ENCODE measurements around the gene MPO.

The MPO gene

DNA sequence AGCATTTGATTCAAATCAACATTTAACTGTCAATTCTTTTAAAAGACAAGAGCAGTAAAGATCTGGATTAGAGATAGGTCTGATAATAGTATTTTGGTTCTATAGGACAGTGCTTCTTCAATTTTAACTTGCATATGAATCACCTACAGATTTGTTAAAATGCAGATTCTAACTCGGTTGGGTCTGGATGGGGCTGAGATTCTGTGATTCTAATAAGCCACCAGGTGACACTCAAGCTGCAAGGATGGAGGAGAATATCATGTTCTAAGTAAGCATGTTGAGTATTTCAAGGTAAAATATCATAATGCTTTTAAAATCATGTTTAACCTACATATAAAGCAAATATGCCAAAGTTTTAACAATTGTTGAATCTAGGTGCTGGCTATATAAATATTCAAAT, 32.1 kb upstream of the MPO start:
- H3K4me1 ChIP-seq (ENCODE audit: control insufficient read depth in 2 of 2, insufficient read depth in 1 of 2, low read depth in 1 of 2, low read length in 2 of 2), result peaks cover 0 to 6% of the 10 kb centered on the region in 2 donors
- H3K27ac ChIP-seq (replicated peaks; ENCODE audit: low read length), result no peak overlapping the region
- no peak overlapping the region for H3K4me3 ChIP-seq (ENCODE audit: low read length in 2 of 2)
- no peaks in the 10 kb centered on the region for H3K9me3 ChIP-seq (replicated peaks in 1 of 2; ENCODE audit: control insufficient read depth in 2 of 2, insufficient read depth in 1 of 2, low read depth in 1 of 2, low read length in 2 of 2)
- H4K8ac ChIP-seq (ENCODE audit: low read depth, low read length), result no peak overlapping the region
- H3K4ac ChIP-seq (ENCODE audit: low read length), result no peak overlapping the region
- no peak for DNase-seq (ENCODE audit: low spot score)
- H2AK5ac ChIP-seq (ENCODE audit: low read depth, low read length), result no peak overlapping the region
- no peak overlapping the region for H2BK5ac ChIP-seq (ENCODE audit: low read length)
- no peak overlapping the region for H3K18ac ChIP-seq (ENCODE audit: low read length)
- peaks cover 3% of the 10 kb centered on the region for H3K79me1 ChIP-seq (ENCODE audit: low read depth, low read length)
- no peak overlapping the region for H3K14ac ChIP-seq (ENCODE audit: low read length)
- peaks cover 0 to 15% (median 0%) of the 10 kb centered on the region in 3 experiments for H3K27me3 ChIP-seq (ENCODE audit: control insufficient read depth in 3 of 3, insufficient read depth in 3 of 3, low read depth in 1 of 3, low read length in 3 of 3)
- H3K36me3 ChIP-seq (replicated peaks in 1 of 2; ENCODE audit: control insufficient read depth in 2 of 2, insufficient read depth in 2 of 2, low read length in 2 of 2), result peaks cover 0 to 8% of the 10 kb centered on the region in 2 donors
- WGBS, 2 donors (ENCODE audit: extremely low coverage in 2 of 2, insufficient read length in 2 of 2, insufficient replicate concordance in 1 of 2), result no CpG with 5 or more reads among the region's 1 CpG
- no peak overlapping the region for H4K91ac ChIP-seq (ENCODE audit: low read depth, low read length, poor library complexity)
- H2BK12ac ChIP-seq (ENCODE audit: low read length), result no peak overlapping the region
- H3K23ac ChIP-seq (ENCODE audit: low read depth, low read length, poor library complexity), result no peak overlapping the region
- H2BK120ac ChIP-seq (ENCODE audit: low read depth, low read length), result no peak overlapping the region
- peak overlapping the region; percentile 20 for H2AFZ ChIP-seq (ENCODE audit: low read length)
- H3K4me2 ChIP-seq (ENCODE audit: insufficient read depth, low read length, poor library complexity, severe bottlenecking), result no peak overlapping the region
- no peak overlapping the region for H3K9ac ChIP-seq (ENCODE audit: low read depth, low read length, poor library complexity)
- H2BK15ac ChIP-seq (ENCODE audit: low read length), result no peak overlapping the region

DNA sequence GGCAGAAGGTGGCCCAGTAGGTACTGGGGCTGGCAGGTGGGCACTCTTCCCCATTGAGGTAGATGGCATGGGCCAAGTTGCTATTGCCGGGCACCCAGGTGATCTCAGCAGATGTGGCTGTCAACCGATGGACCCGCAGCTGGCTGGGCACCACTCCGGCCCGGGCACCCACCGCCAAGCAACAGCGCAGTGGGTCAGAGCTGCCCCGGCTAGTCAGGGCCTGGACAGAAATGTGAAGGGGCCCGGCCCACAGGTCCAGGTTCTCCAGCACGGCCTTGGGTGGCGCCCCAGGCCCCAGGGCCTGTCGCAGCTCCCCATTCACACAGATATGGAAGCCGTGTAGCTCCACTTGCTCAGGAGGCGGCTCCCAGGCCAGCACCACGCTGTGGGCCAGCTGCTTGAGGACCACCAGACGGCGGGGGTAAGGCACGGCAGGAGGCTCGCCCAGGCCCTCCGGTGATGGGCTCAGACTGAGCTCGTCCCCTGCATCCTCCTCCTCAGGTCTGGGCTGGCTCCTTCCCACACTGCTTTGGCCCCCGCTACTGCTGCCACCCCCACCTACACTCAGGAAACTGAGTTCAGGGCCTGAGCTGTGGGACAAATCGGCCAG, 31.4 kb upstream of the MPO start:
- no peaks in the 10 kb centered on the region for H3K9me3 ChIP-seq (replicated peaks in 1 of 2; ENCODE audit: control insufficient read depth in 2 of 2, insufficient read depth in 1 of 2, low read depth in 1 of 2, low read length in 2 of 2)
- H3K27ac ChIP-seq (replicated peaks; ENCODE audit: low read length), result no peak overlapping the region
- H4K8ac ChIP-seq (ENCODE audit: low read depth, low read length), result no peak overlapping the region
- H3K14ac ChIP-seq (ENCODE audit: low read length), result peak overlapping the region; percentile 71
- H3K4ac ChIP-seq (ENCODE audit: low read length), result no peak overlapping the region
- no peak overlapping the region for H2BK120ac ChIP-seq (ENCODE audit: low read depth, low read length)
- H2BK5ac ChIP-seq (ENCODE audit: low read length), result no peak overlapping the region
- H3K27me3 ChIP-seq (ENCODE audit: control insufficient read depth in 3 of 3, insufficient read depth in 3 of 3, low read depth in 1 of 3, low read length in 3 of 3), result peaks cover 0 to 21% (median 0%) of the 10 kb centered on the region in 3 experiments
- no peak for DNase-seq (ENCODE audit: low spot score)
- peak overlapping the region; percentile 38 for H4K91ac ChIP-seq (ENCODE audit: low read depth, low read length, poor library complexity)
- H3K4me3 ChIP-seq (ENCODE audit: low read length in 2 of 2), result no peak overlapping the region
- WGBS, 2 donors (ENCODE audit: extremely low coverage in 2 of 2, insufficient read length in 2 of 2, insufficient replicate concordance in 1 of 2), result no CpG with 5 or more reads among the region's 23 CpGs
- H3K4me2 ChIP-seq (ENCODE audit: insufficient read depth, low read length, poor library complexity, severe bottlenecking), result no peak overlapping the region
- peak overlapping the region; percentile 89 for H3K23ac ChIP-seq (ENCODE audit: low read depth, low read length, poor library complexity)
- peaks cover 0 to 8% of the 10 kb centered on the region in 2 donors for H3K36me3 ChIP-seq (replicated peaks in 1 of 2; ENCODE audit: control insufficient read depth in 2 of 2, insufficient read depth in 2 of 2, low read length in 2 of 2)
- H2BK12ac ChIP-seq (ENCODE audit: low read length), result no peak overlapping the region
- no peak overlapping the region for H2BK15ac ChIP-seq (ENCODE audit: low read length)
- H3K79me1 ChIP-seq (ENCODE audit: low read depth, low read length), result peaks cover 3% of the 10 kb centered on the region
- peak overlapping the region; percentile 20 for H2AFZ ChIP-seq (ENCODE audit: low read length)
- H3K4me1 ChIP-seq (ENCODE audit: control insufficient read depth in 2 of 2, insufficient read depth in 1 of 2, low read depth in 1 of 2, low read length in 2 of 2), result peaks cover 0 to 6% of the 10 kb centered on the region in 2 donors
- H2AK5ac ChIP-seq (ENCODE audit: low read depth, low read length), result peak overlapping the region; percentile 46
- H3K9ac ChIP-seq (ENCODE audit: low read depth, low read length, poor library complexity), result peak overlapping the region; percentile 70
- H3K18ac ChIP-seq (ENCODE audit: low read length), result peak overlapping the region; percentile 38

DNA sequence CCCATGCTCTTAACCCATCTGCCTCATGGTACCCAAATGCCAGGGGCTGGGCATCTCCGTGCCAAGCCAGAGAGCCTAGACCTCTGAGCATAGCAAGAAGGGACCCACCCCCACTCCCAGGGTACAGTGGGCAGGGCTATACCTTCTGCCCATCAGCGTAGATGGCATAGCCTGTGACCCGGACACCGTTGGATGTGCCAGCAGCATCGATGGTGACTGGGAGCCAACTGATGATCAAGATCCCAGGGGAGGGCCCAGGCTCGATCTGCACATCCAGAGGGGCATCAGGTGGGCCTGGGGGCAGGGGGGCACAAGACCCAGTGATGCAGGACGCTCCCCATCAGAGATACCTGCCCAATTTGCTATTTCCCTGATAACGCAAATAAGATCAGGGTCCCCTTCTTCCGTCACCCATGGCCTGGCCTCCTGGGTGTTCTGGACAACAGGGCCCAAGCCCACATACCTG, 30.7 kb upstream of the MPO start:
- Histone ChIP-seq H3K27me3 (ENCODE audit: control insufficient read depth in 3 of 3, insufficient read depth in 3 of 3, low read depth in 1 of 3, low read length in 3 of 3) (peaks cover 0 to 23% (median 0%) of the 10 kb centered on the region in 3 experiments), H3K79me1 (ENCODE audit: low read depth, low read length) (peaks cover 3% of the 10 kb centered on the region), H3K36me3 (replicated peaks in 1 of 2; ENCODE audit: control insufficient read depth in 2 of 2, insufficient read depth in 2 of 2, low read length in 2 of 2) (peaks cover 0 to 8% of the 10 kb centered on the region in 2 donors), H3K9me3 (replicated peaks in 1 of 2; ENCODE audit: control insufficient read depth in 2 of 2, insufficient read depth in 1 of 2, low read depth in 1 of 2, low read length in 2 of 2) (no peaks in the 10 kb centered on the region), H2BK15ac (ENCODE audit: low read length) (no peak overlapping the region), H4K8ac (ENCODE audit: low read depth, low read length) (no peak overlapping the region), H2BK5ac (ENCODE audit: low read length) (no peak overlapping the region), H3K4me2 (ENCODE audit: insufficient read depth, low read length, poor library complexity, severe bottlenecking) (no peak overlapping the region), H3K27ac (replicated peaks; ENCODE audit: low read length) (no peak overlapping the region), H2BK12ac (ENCODE audit: low read length) (no peak overlapping the region), H3K23ac (ENCODE audit: low read depth, low read length, poor library complexity) (peak overlapping the region; percentile 73), H4K91ac (ENCODE audit: low read depth, low read length, poor library complexity) (no peak overlapping the region), H2AK5ac (ENCODE audit: low read depth, low read length) (no peak overlapping the region), H3K9ac (ENCODE audit: low read depth, low read length, poor library complexity) (no peak overlapping the region), H3K4me3 (ENCODE audit: low read length in 2 of 2) (no peak overlapping the region), H3K4me1 (ENCODE audit: control insufficient read depth in 2 of 2, insufficient read depth in 1 of 2, low read depth in 1 of 2, low read length in 2 of 2) (peaks cover 0 to 6% of the 10 kb centered on the region in 2 donors), H3K14ac (ENCODE audit: low read length) (peak overlapping the region; percentile 6), H3K4ac (ENCODE audit: low read length) (no peak overlapping the region), H2BK120ac (ENCODE audit: low read depth, low read length) (no peak overlapping the region), H2AFZ (ENCODE audit: low read length) (no peak overlapping the region), H3K18ac (ENCODE audit: low read length) (no peak overlapping the region)
- DNase-seq (ENCODE audit: low spot score), result no peak
- no CpG with 5 or more reads among the region's 9 CpGs for WGBS, 2 donors (ENCODE audit: extremely low coverage in 2 of 2, insufficient read length in 2 of 2, insufficient replicate concordance in 1 of 2)

- Histone ChIP-seq H4K8ac (ENCODE audit: low read depth, low read length) (no peak overlapping the region), H3K9me3 (replicated peaks in 1 of 2; ENCODE audit: control insufficient read depth in 2 of 2, insufficient read depth in 1 of 2, low read depth in 1 of 2, low read length in 2 of 2) (no peaks in the 10 kb centered on the region), H3K4me2 (ENCODE audit: insufficient read depth, low read length, poor library complexity, severe bottlenecking) (no peak overlapping the region), H3K4me3 (ENCODE audit: low read length in 2 of 2) (peak overlapping the region in 1 of 2 donors; percentile 8), H2BK12ac (ENCODE audit: low read length) (no peak overlapping the region), H3K23ac (ENCODE audit: low read depth, low read length, poor library complexity) (peak overlapping the region; percentile 80), H4K91ac (ENCODE audit: low read depth, low read length, poor library complexity) (no peak overlapping the region), H3K27ac (replicated peaks; ENCODE audit: low read length) (no peak overlapping the region), H3K9ac (ENCODE audit: low read depth, low read length, poor library complexity) (peak overlapping the region; percentile 70), H3K36me3 (replicated peaks in 1 of 2; ENCODE audit: control insufficient read depth in 2 of 2, insufficient read depth in 2 of 2, low read length in 2 of 2) (peaks cover 0 to 6% of the 10 kb centered on the region in 2 donors), H2BK15ac (ENCODE audit: low read length) (no peak overlapping the region), H3K18ac (ENCODE audit: low read length) (no peak overlapping the region), H3K14ac (ENCODE audit: low read length) (peak overlapping the region; percentile 6), H3K79me1 (ENCODE audit: low read depth, low read length) (peaks cover 3% of the 10 kb centered on the region), H3K27me3 (ENCODE audit: control insufficient read depth in 3 of 3, insufficient read depth in 3 of 3, low read depth in 1 of 3, low read length in 3 of 3) (peaks cover 0 to 23% (median 0%) of the 10 kb centered on the region in 3 experiments), H2BK120ac (ENCODE audit: low read depth, low read length) (no peak overlapping the region), H2BK5ac (ENCODE audit: low read length) (no peak overlapping the region), H3K4me1 (ENCODE audit: control insufficient read depth in 2 of 2, insufficient read depth in 1 of 2, low read depth in 1 of 2, low read length in 2 of 2) (peaks cover 0 to 6% of the 10 kb centered on the region in 2 donors), H3K4ac (ENCODE audit: low read length) (no peak overlapping the region), H2AFZ (ENCODE audit: low read length) (no peak overlapping the region), H2AK5ac (ENCODE audit: low read depth, low read length) (no peak overlapping the region)
- DNase-seq (ENCODE audit: low spot score), result no peak
- no CpG with 5 or more reads among the region's 23 CpGs for WGBS, 2 donors (ENCODE audit: extremely low coverage in 2 of 2, insufficient read length in 2 of 2, insufficient replicate concordance in 1 of 2)
Observed at GRCh38 chr17:58310511-58311428, 30.0 kb upstream of the MPO start.

Data from neuronal stem cell (in vitro differentiated cells).